Body of pancreas (tissue), 4 donors: ENCODE results near the gene MED12L. TPM values are rescaled to one million over a fixed set of nuclear protein-coding genes. Genes with fewer than 3 reads are reported as not detected.

ENCODE experiments used
- ATAC-seq: fragments of 150-250 bp; one replicate; pipeline ENCODE4 v1.9.1; 2016
- DNase-seq, 4 donors: peaks; one replicate each; pipeline ENCODE4 v3.0.0-alpha.2; 2019
- H3K27ac ChIP-seq, 4 donors: fragments of 200-600 bp; sonication (generic); 1 replicate in 3 of 4; 2 replicates in 1 of 4; pipeline versions ENCODE4 v1.5.1 to v1.6.1; 2016 to 2019; ENCODE audit warnings: mild to moderate bottlenecking in 1 of 4, mixed read lengths in 1 of 4, moderate library complexity in 1 of 4
- H3K27me3 ChIP-seq, 2 donors: fragments of 200-600 bp; sonication (generic); one replicate each; pipeline ENCODE4 v1.6.0; 2016; ENCODE audit warnings: mild to moderate bottlenecking in 1 of 2
- H3K36me3 ChIP-seq, 2 donors: fragments of 200-600 bp; sonication (generic); replicated peaks in 1 of 2; 2 replicates each; pipeline ENCODE4 v1.5.1; 2016; ENCODE audit warnings: low read depth in 2 of 2; ENCODE audit not compliant: insufficient read depth in 1 of 2
- H3K4me1 ChIP-seq: fragments of 200-600 bp; sonication (generic); one replicate; pipeline ENCODE4 v1.6.0; 2016
- H3K4me3 ChIP-seq, 2 donors: fragments of 200-600 bp; sonication (generic); 1 replicate in 1 of 2; 2 replicates in 1 of 2; pipeline ENCODE4 v1.5.1; 2016 to 2019
- H3K9me3 ChIP-seq, 3 donors: fragments of 200-600 bp; sonication (generic); 1 replicate in 2 of 3; 2 replicates in 1 of 3; pipeline ENCODE4 v1.5.1; 2016
- POLR2A ChIP-seq, 3 donors: fragments of 450-650 bp; IDR thresholded peaks; one replicate each; pipeline ENCODE4 v1.6.1; 2016; ENCODE audit warnings: antibody characterized with exemption in 3 of 3, mild to moderate bottlenecking in 2 of 3
- WGBS, 2 donors: methylation state at CpG; one replicate each; pipeline ENCODE4 v1.1.5; 2017; 5-methylcytosine and 5-hydroxymethylcytosine counted together
- intact Hi-C: fragments of 100-400 bp; cut with DNase I; formaldehyde crosslinking; loops from one replicate; pipeline ENCODE4 v1.15.1; 2023
- small RNA-seq: library from RNA; depleted of rRNA; stranded (forward); fragments of <200 nt; gene quantifications from one replicate; pipeline ENCODE3, GENCODE V24; 2016
- total RNA-seq, 2 donors: library from RNA; depleted of rRNA; stranded (reverse); fragments of >200 nt; gene quantifications; one replicate each; pipeline ENCODE4 v1.1.0, GENCODE V29; 2016
- TF ChIP-seq, protein P1 (sequence below), 7 experiments: fragments of 450-650 bp in 4 of 7; fragments of 200-600 bp in 3 of 7; sonication (generic) in 3 of 7; IDR thresholded peaks; one replicate each; pipeline ENCODE4 v1.5.1; 2016 to 2019; ENCODE audit warnings: antibody characterized with exemption in 7 of 7

MED12L gene
- total RNA-seq, 2 donors from 2014 or later = 0.33 to 0.78 TPM

DNA sequence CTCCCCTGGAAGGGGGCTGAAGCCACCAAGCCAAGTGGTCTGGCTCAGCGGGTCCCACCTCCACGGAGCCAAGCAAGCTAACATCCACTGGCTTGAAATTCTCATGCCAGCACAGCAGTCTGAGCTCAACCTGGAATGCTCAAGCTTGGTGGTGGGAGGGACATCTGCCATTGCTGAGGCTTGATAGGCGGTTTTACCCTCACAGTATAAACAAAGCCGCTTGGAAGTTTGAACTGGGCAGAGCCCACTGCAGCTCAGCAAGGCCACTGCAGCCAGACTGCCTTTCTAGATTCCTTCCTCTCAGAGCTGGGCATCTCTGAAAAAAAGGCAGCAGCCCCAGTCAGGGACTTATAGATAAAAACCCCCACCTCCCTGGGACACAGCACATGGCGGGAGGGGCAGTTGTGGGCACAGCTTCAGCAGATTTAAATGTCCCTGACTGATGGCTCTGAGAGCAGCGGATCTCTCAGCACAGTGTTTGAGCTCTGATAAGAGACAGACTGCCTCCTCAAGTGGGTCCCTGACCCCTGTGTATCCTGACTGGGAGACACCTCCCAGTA is 398.6 kb downstream of the MED12L start:
- no peak for TF ChIP-seq POLR2A (IDR thresholded peaks at IDR 0.05)
- TF ChIP-seq, protein P1, sequence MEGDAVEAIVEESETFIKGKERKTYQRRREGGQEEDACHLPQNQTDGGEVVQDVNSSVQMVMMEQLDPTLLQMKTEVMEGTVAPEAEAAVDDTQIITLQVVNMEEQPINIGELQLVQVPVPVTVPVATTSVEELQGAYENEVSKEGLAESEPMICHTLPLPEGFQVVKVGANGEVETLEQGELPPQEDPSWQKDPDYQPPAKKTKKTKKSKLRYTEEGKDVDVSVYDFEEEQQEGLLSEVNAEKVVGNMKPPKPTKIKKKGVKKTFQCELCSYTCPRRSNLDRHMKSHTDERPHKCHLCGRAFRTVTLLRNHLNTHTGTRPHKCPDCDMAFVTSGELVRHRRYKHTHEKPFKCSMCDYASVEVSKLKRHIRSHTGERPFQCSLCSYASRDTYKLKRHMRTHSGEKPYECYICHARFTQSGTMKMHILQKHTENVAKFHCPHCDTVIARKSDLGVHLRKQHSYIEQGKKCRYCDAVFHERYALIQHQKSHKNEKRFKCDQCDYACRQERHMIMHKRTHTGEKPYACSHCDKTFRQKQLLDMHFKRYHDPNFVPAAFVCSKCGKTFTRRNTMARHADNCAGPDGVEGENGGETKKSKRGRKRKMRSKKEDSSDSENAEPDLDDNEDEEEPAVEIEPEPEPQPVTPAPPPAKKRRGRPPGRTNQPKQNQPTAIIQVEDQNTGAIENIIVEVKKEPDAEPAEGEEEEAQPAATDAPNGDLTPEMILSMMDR (IDR thresholded peaks at IDR 0.05) = no peak
- no peaks in the 10 kb centered on the region for H3K27me3 ChIP-seq
- ATAC-seq (no peak), DNase-seq (no peak)
- intact Hi-C loops = no loop called here
- no peaks in the 10 kb centered on the region for H3K36me3 ChIP-seq
- no peak overlapping the region for H3K27ac ChIP-seq
- 73 to 77% methylated on average over 5 to 6 of the region's 6 CpGs for WGBS, 2 donors
- no peaks in the 10 kb centered on the region for H3K4me1 ChIP-seq
- no peaks in the 10 kb centered on the region for H3K9me3 ChIP-seq
- H3K4me3 ChIP-seq = no peak overlapping the region

Small RNA genes lying within 50 kb of the gene (small RNA-seq; reads per million reads assigned to genes)
- gene RNA5SP145 = 26.7 reads per million, percentile 94 among the genes with 10 or more reads in this experiment

Other genes starting within 250 kb of the MED12L start
- not detected for gene MINDY4B, start 180.2 kb upstream of the MED12L start, total RNA-seq
- gene CLRN1, start 112.9 kb upstream of the MED12L start, total RNA-seq = not detected
- under 1 TPM in 1 of 2 donors, not detected in 1; 0.78 TPM for gene GPR171, start 117.6 kb downstream of the MED12L start, total RNA-seq
- gene P2RY14, start 192.9 kb downstream of the MED12L start, total RNA-seq = 1 to 10 TPM in 1 of 2 donors, not detected in 1; 1.8 TPM
- not detected for gene GPR87, start 231.2 kb downstream of the MED12L start, total RNA-seq
- under 1 TPM; under 0.01 to 0.33 TPM for gene P2RY13, start 243.9 kb downstream of the MED12L start, total RNA-seq